ENCODE data around the gene GRAMD2A. TPM values are rescaled to one million over a fixed set of nuclear protein-coding genes. Genes with fewer than 3 reads are reported as not detected.

The GRAMD2A gene
- total RNA-seq, 1 experiment from 2014 or later = 1.3 TPM

- Histone ChIP-seq H2BK5ac (ENCODE audit: insufficient read length, low read length) (no peak overlapping the region), H3K27me3 (ENCODE audit: insufficient read depth, low read length) (peaks cover 7% of the 10 kb centered on the region; the same call in 1 of the 2 replicates), H3K18ac (ENCODE audit: insufficient read length, low read depth, low read length) (no peak overlapping the region), H3K79me2 (ENCODE audit: insufficient read depth, low read length) (no peaks in the 10 kb centered on the region), H2BK12ac (ENCODE audit: insufficient read length, low read depth, low read length) (no peak overlapping the region), H3K23ac (ENCODE audit: insufficient read length, low read depth, low read length) (no peak overlapping the region), H3K9ac (ENCODE audit: extremely low read depth, insufficient read length, low read length) (no peak overlapping the region), H3K4me2 (ENCODE audit: insufficient read depth, insufficient read length, low read length) (no peak overlapping the region), H4K20me1 (ENCODE audit: control insufficient read depth, insufficient read depth, insufficient read length) (no peaks in the 10 kb centered on the region), H4K91ac (ENCODE audit: insufficient read length, low read depth, low read length) (no peak overlapping the region), H3K56ac (ENCODE audit: insufficient read length, low read depth, low read length) (no peak overlapping the region), H2AFZ (ENCODE audit: low read length) (no peak overlapping the region), H3K23me2 (ENCODE audit: insufficient read length, low read depth, low read length, poor library complexity, severe bottlenecking) (peaks cover 8% of the 10 kb centered on the region), H4K8ac (replicated peaks; ENCODE audit: insufficient read length, low read depth, low read length) (no peak overlapping the region), H2BK20ac (ENCODE audit: low read depth, low read length, poor library complexity, severe bottlenecking) (no peak overlapping the region), H4K5ac (ENCODE audit: insufficient read length, low read depth, low read length) (no peak overlapping the region), H2AK5ac (ENCODE audit: insufficient read length, low read length) (no peak overlapping the region), H2BK15ac (ENCODE audit: low read depth, low read length) (no peak overlapping the region), H3K14ac (ENCODE audit: insufficient read depth, low read length) (no peak overlapping the region), H2BK120ac (ENCODE audit: low read depth, low read length, poor library complexity, severe bottlenecking) (no peak overlapping the region), H3K27ac (ENCODE audit: insufficient read length, low read depth, low read length) (no peak overlapping the region), H3T11ph (ENCODE audit: low read length) (no peak overlapping the region), H3K4ac (ENCODE audit: low read depth, low read length) (no peak overlapping the region), H3K9me3 (ENCODE audit: control insufficient read depth, low read depth, low read length) (no peaks in the 10 kb centered on the region), H3K4me1 (ENCODE audit: insufficient read depth, low read length) (no peaks in the 10 kb centered on the region; the same call in 1 of the 2 replicates), H3K79me1 (ENCODE audit: insufficient read depth, low read depth, low read length, poor library complexity, severe bottlenecking) (no peaks in the 10 kb centered on the region)
- Mint-ChIP-seq H3K4me3 (no peak overlapping the region), H3K27ac (no peak overlapping the region), H3K9me3 (no peaks in the 10 kb centered on the region), H3K4me1 (peaks cover 16 to 17% of the 10 kb centered on the region in 2 experiments), H3K36me3 (ENCODE audit: insufficient read depth in 1 of 3, low read depth in 3 of 3) (no peaks in the 10 kb centered on the region), H3K27me3 (ENCODE audit: low read depth) (peaks cover 33% of the 10 kb centered on the region)
- DNase-seq = no peak
- no peak for TF ChIP-seq CTCF (conservative IDR thresholded peaks at IDR 0.05)
- no CpG with 5 or more reads among the region's 3 CpGs for WGBS (ENCODE audit: extremely low coverage, insufficient read length, low lambda C conversion rate)
These were observed 5.2 kb downstream of the GRAMD2A start for GRCh38 chr15:72192416-72192815.
